Measurements from ENCODE around the gene TAL2. TPM values are rescaled to one million over a fixed set of nuclear protein-coding genes. Genes with fewer than 3 reads are reported as not detected.

Gene TAL2
- total RNA-seq, 1 experiment from 2014 or later, result 0.50 TPM

DNA sequence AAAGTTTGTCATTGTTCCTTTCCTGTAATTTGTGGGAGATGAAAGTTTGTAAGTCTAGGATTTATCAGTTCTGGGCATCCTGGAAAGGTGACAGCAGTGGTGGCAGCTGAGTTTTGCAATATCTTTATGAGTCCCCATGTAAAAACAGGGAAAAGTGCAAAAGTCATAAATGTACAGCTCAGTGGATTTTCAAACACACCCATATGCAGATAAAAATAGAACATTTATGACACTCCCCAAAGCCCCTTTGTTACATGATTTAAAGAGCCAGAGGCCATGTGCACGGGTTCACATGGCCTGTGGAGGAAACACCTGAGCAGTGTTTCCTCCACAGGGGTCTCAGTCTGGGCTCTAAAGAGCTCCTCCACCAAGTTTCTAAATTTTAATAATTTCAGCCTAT lies 38.4 kb downstream of the TAL2 start:
- Histone ChIP-seq H2BK12ac (ENCODE audit: insufficient read length, low read depth, low read length) (no peak overlapping the region), H3K27me3 (ENCODE audit: insufficient read depth, low read length) (no peaks in the 10 kb centered on the region; the same call in 1 of the 2 replicates), H2AK5ac (ENCODE audit: insufficient read length, low read length) (no peak overlapping the region), H3K79me2 (ENCODE audit: insufficient read depth, low read length) (no peaks in the 10 kb centered on the region), H3K4me1 (ENCODE audit: insufficient read depth, low read length) (no peaks in the 10 kb centered on the region), H3K18ac (ENCODE audit: insufficient read length, low read depth, low read length) (no peak overlapping the region), H2AFZ (ENCODE audit: low read length) (no peak overlapping the region), H3K23me2 (ENCODE audit: insufficient read length, low read depth, low read length, poor library complexity, severe bottlenecking) (no peaks in the 10 kb centered on the region), H2BK15ac (ENCODE audit: low read depth, low read length) (no peak overlapping the region), H3K4me2 (ENCODE audit: insufficient read depth, insufficient read length, low read length) (no peak overlapping the region), H3K9me3 (ENCODE audit: control insufficient read depth, low read depth, low read length) (no peaks in the 10 kb centered on the region), H3K14ac (ENCODE audit: insufficient read depth, low read length) (no peak overlapping the region), H4K91ac (ENCODE audit: insufficient read length, low read depth, low read length) (no peak overlapping the region), H2BK20ac (ENCODE audit: low read depth, low read length, poor library complexity, severe bottlenecking) (no peak overlapping the region), H2BK120ac (ENCODE audit: low read depth, low read length, poor library complexity, severe bottlenecking) (no peak overlapping the region), H3K79me1 (ENCODE audit: insufficient read depth, low read depth, low read length, poor library complexity, severe bottlenecking) (no peaks in the 10 kb centered on the region), H4K8ac (replicated peaks; ENCODE audit: insufficient read length, low read depth, low read length) (no peak overlapping the region), H4K20me1 (ENCODE audit: control insufficient read depth, insufficient read depth, insufficient read length) (no peaks in the 10 kb centered on the region), H3K9ac (ENCODE audit: extremely low read depth, insufficient read length, low read length) (no peak overlapping the region), H3T11ph (ENCODE audit: low read length) (no peak overlapping the region), H2BK5ac (ENCODE audit: insufficient read length, low read length) (no peak overlapping the region), H3K27ac (ENCODE audit: insufficient read length, low read depth, low read length) (no peak overlapping the region), H4K5ac (ENCODE audit: insufficient read length, low read depth, low read length) (no peak overlapping the region), H3K23ac (ENCODE audit: insufficient read length, low read depth, low read length) (no peak overlapping the region), H3K56ac (ENCODE audit: insufficient read length, low read depth, low read length) (no peak overlapping the region), H3K4ac (ENCODE audit: low read depth, low read length) (no peak overlapping the region)
- Mint-ChIP-seq H3K27ac (no peak overlapping the region), H3K4me1 (no peaks in the 10 kb centered on the region), H3K9me3 (no peaks in the 10 kb centered on the region; a peak in 1 of 5 replicates), H3K36me3 (ENCODE audit: insufficient read depth in 1 of 3, low read depth in 3 of 3) (no peaks in the 10 kb centered on the region), H3K27me3 (ENCODE audit: low read depth) (peaks cover 13% of the 10 kb centered on the region), H3K4me3 (no peak overlapping the region)
- TF ChIP-seq, protein P1, sequence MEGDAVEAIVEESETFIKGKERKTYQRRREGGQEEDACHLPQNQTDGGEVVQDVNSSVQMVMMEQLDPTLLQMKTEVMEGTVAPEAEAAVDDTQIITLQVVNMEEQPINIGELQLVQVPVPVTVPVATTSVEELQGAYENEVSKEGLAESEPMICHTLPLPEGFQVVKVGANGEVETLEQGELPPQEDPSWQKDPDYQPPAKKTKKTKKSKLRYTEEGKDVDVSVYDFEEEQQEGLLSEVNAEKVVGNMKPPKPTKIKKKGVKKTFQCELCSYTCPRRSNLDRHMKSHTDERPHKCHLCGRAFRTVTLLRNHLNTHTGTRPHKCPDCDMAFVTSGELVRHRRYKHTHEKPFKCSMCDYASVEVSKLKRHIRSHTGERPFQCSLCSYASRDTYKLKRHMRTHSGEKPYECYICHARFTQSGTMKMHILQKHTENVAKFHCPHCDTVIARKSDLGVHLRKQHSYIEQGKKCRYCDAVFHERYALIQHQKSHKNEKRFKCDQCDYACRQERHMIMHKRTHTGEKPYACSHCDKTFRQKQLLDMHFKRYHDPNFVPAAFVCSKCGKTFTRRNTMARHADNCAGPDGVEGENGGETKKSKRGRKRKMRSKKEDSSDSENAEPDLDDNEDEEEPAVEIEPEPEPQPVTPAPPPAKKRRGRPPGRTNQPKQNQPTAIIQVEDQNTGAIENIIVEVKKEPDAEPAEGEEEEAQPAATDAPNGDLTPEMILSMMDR (conservative IDR thresholded peaks at IDR 0.05), result no peak
- DNase-seq, result no peak
- no CpG with 5 or more reads among the region's 1 CpG for WGBS (ENCODE audit: extremely low coverage, insufficient read length, low lambda C conversion rate)

All from H9 (cell line).